ENCODE data around the gene DCST2. TPM values are rescaled to one million over a fixed set of nuclear protein-coding genes. Genes with fewer than 3 reads are reported as not detected.

Gene DCST2
- total and polyA plus RNA-seq, 9 of the 15 experiments (the other 6 are each of a cell fraction or from before 2014, with no cell fraction given) = 0.09 to 0.49 (median 0.11) TPM; not detected in 3

DNA sequence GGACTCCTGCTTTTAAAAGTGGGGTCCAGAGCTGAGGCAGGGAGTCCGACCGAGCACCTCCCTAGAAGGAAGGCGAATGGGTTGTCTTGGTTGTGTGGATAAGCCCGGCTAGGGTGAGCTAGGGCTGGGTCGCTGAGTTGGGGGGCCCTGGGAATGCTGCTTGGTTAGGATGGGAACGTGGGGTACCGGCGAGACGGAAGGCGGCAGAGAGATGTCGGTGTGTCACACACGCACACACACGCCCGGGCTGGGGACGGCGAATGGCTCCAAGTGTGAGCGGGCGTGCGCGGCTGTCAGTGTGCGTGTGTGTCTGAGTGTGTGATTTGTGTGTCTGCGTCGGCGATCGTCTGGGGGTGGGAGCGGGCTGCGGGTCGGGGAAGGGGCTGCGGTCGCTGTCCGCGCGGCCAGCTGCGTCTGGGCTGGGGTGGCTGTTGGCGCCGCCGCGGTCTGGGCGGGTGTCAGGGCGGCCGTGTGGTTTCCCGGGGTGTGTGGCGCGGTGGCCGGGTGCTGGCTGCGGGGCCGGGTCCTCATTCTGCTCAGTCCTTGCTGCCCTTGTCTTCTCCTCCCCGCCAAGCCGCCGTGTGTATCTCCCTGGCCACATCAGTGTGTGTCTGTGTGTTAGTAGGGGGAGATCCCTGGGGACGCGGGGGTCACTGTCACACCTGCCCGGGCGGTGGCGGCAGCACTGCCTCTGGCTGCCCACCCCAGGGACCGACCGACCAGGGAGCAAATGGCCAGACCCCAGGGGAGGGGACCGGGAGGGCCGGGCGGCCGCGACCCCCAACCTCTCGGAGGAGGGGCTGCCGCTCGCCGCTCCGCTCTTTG is 46.1 kb upstream of the DCST2 start (continued):
- no peak for TF ChIP-seq ZNF384 (IDR thresholded peaks at IDR 0.05; ENCODE audit: low read depth, low read length)
- TF ChIP-seq GTF2E2 (tag; IDR thresholded peaks at IDR 0.05) = no peak
- no peak for TF ChIP-seq KLF10 (CRISPR knock-in tag; IDR thresholded peaks at IDR 0.05)
- TF ChIP-seq CBX2 (IDR thresholded peaks at IDR 0.05; ENCODE audit: insufficient read depth, low read length, poor library complexity, severe bottlenecking) = no peak
- TF ChIP-seq SMARCC2 (IDR thresholded peaks at IDR 0.05; ENCODE audit: low read depth) = no peak
- TF ChIP-seq PTBP1 (IDR thresholded peaks at IDR 0.05; ENCODE audit: low read depth, low read length) = no peak
- TF ChIP-seq BCL6 (CRISPR knock-in tag; IDR thresholded peaks at IDR 0.05) = no peak
- no peak for TF ChIP-seq EWSR1 (IDR thresholded peaks at IDR 0.05; ENCODE audit: borderline replicate concordance, low read depth, partially characterized antibody)
- no peak for TF ChIP-seq CBX5 (IDR thresholded peaks at IDR 0.05; ENCODE audit: borderline replicate concordance, low read depth)
- TF ChIP-seq NCOA6 (IDR thresholded peaks at IDR 0.05) = no peak
- TF ChIP-seq, protein P1, sequence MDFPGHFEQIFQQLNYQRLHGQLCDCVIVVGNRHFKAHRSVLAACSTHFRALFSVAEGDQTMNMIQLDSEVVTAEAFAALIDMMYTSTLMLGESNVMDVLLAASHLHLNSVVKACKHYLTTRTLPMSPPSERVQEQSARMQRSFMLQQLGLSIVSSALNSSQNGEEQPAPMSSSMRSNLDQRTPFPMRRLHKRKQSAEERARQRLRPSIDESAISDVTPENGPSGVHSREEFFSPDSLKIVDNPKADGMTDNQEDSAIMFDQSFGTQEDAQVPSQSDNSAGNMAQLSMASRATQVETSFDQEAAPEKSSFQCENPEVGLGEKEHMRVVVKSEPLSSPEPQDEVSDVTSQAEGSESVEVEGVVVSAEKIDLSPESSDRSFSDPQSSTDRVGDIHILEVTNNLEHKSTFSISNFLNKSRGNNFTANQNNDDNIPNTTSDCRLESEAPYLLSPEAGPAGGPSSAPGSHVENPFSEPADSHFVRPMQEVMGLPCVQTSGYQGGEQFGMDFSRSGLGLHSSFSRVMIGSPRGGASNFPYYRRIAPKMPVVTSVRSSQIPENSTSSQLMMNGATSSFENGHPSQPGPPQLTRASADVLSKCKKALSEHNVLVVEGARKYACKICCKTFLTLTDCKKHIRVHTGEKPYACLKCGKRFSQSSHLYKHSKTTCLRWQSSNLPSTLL (IDR thresholded peaks at IDR 0.05) = no peak
- TF ChIP-seq, protein P2, sequence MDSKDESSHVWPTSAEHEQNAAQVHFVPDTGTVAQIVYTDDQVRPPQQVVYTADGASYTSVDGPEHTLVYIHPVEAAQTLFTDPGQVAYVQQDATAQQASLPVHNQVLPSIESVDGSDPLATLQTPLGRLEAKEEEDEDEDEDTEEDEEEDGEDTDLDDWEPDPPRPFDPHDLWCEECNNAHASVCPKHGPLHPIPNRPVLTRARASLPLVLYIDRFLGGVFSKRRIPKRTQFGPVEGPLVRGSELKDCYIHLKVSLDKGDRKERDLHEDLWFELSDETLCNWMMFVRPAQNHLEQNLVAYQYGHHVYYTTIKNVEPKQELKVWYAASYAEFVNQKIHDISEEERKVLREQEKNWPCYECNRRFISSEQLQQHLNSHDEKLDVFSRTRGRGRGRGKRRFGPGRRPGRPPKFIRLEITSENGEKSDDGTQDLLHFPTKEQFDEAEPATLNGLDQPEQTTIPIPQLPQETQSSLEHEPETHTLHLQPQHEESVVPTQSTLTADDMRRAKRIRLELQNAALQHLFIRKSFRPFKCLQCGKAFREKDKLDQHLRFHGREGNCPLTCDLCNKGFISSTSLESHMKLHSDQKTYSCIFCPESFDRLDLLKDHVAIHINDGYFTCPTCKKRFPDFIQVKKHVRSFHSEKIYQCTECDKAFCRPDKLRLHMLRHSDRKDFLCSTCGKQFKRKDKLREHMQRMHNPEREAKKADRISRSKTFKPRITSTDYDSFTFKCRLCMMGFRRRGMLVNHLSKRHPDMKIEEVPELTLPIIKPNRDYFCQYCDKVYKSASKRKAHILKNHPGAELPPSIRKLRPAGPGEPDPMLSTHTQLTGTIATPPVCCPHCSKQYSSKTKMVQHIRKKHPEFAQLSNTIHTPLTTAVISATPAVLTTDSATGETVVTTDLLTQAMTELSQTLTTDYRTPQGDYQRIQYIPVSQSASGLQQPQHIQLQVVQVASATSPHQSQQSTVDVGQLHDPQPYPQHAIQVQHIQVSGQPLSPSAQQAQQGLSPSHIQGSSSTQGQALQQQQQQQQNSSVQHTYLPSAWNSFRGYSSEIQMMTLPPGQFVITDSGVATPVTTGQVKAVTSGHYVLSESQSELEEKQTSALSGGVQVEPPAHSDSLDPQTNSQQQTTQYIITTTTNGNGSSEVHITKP (IDR thresholded peaks at IDR 0.05; ENCODE audit: partially characterized antibody) = no peak
- TF ChIP-seq BRD9 (IDR thresholded peaks at IDR 0.05; ENCODE audit: low read depth, partially characterized antibody) = no peak
- TF ChIP-seq, protein P3, sequence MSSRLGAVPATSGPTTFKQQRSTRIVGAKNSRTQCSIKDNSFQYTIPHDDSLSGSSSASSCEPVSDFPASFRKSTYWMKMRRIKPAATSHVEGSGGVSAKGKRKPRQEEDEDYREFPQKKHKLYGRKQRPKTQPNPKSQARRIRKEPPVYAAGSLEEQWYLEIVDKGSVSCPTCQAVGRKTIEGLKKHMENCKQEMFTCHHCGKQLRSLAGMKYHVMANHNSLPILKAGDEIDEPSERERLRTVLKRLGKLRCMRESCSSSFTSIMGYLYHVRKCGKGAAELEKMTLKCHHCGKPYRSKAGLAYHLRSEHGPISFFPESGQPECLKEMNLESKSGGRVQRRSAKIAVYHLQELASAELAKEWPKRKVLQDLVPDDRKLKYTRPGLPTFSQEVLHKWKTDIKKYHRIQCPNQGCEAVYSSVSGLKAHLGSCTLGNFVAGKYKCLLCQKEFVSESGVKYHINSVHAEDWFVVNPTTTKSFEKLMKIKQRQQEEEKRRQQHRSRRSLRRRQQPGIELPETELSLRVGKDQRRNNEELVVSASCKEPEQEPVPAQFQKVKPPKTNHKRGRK (tag; IDR thresholded peaks at IDR 0.05) = no peak
- TF ChIP-seq PML (IDR thresholded peaks at IDR 0.05; ENCODE audit: low read length) = no peak
- TF ChIP-seq CEBPB (tag; IDR thresholded peaks at IDR 0.05) = no peak
- TF ChIP-seq MED1 (CRISPR knock-in tag; IDR thresholded peaks at IDR 0.05; ENCODE audit: borderline replicate concordance) = no peak
- no peak for TF ChIP-seq CHD4 (IDR thresholded peaks at IDR 0.05; ENCODE audit: insufficient read depth, insufficient replicate concordance, low read depth, low read length, poor library complexity, severe bottlenecking)
- TF ChIP-seq, protein P4, sequence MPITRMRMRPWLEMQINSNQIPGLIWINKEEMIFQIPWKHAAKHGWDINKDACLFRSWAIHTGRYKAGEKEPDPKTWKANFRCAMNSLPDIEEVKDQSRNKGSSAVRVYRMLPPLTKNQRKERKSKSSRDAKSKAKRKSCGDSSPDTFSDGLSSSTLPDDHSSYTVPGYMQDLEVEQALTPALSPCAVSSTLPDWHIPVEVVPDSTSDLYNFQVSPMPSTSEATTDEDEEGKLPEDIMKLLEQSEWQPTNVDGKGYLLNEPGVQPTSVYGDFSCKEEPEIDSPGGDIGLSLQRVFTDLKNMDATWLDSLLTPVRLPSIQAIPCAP (CRISPR knock-in tag; IDR thresholded peaks at IDR 0.05; ENCODE audit: borderline replicate concordance) = no peak

All from K562 (cell line).